BLaER1 treated with 17β-estradiol and CSF1 and Interleukin-3, amounts not matched to agents 10 nM and 100 nM (cell line): ENCODE results near the gene MIR17HG.

ENCODE experiments used
- H3K27ac ChIP-seq, 11 experiments: shearing (Covaris generic); formaldehyde crosslinking; 2 replicates each; pipeline ENCODE4 v1.8.1; 2022
- H3K27me3 ChIP-seq, 11 experiments: shearing (Covaris generic); formaldehyde crosslinking; 2 replicates each; pipeline ENCODE4 v1.8.1; 2022
- H3K36me3 ChIP-seq, 11 experiments: shearing (Covaris generic); formaldehyde crosslinking; 2 replicates each; pipeline ENCODE4 v1.8.1; 2022
- H3K4me1 ChIP-seq, 10 experiments: shearing (Covaris generic); formaldehyde crosslinking; 2 replicates each; pipeline ENCODE4 v1.8.1; 2022
- H3K4me2 ChIP-seq, 11 experiments: shearing (Covaris generic); formaldehyde crosslinking; 2 replicates each; pipeline ENCODE4 v1.8.1; 2022
- H3K4me3 ChIP-seq, 10 experiments: shearing (Covaris generic); formaldehyde crosslinking; 2 replicates each; pipeline ENCODE4 v1.8.1; 2022
- H3K9ac ChIP-seq, 11 experiments: shearing (Covaris generic); formaldehyde crosslinking; 2 replicates each; pipeline ENCODE4 v1.8.1; 2022
- H3K9me3 ChIP-seq, 11 experiments: shearing (Covaris generic); formaldehyde crosslinking; replicated peaks in 1 of 11; 2 replicates each; pipeline ENCODE4 v1.8.1; 2022
- H4K20me1 ChIP-seq, 11 experiments: shearing (Covaris generic); formaldehyde crosslinking; 2 replicates each; pipeline ENCODE4 v1.8.1; 2022
- Cebpa-rat ChIP-seq, 11 experiments: shearing (Covaris generic); IDR thresholded peaks; 2 replicates each; pipeline ENCODE4 v1.8.1; 2022

The MIR17HG gene

DNA sequence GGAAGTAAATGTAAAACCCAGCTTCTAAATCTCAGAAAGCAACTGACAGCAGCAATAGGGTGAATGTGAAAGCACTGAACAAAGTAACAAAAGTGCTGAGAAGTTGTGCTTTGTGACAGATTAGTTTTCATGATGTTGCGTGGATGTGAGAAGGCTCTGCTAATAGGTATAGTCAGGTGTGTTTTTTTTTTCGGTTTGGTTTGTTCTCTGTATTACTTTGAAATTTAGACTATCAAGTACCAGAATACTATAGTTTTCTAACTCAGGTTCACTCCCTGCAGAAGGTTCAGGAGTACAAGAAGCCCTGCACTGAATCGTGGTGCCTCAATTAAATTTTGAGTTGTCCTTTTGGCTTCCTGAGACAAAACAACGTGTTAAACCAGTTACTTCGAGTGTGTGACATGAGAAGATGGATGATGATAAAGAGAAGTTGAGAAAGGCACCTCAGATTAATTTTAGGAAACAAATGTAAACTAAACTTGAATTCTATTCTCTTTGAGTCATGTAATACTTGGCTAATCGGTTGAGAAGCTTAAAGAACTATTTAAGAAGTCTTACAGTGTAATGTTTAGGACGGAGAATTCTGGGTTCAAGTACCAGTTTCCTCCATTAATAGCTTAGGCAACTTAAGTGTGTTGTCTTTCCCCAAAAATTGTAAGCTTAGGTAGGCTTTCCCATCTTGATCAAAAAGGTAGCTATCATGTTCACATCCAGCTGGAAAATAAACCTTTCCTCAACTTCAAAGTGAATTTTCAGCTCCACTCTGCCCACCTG is 10.3 kb downstream of the MIR17HG start:
- peaks cover 0 to 8% (median 2%) of the 10 kb centered on the region in 10 experiments; a peak in 9 of 20 replicates for H3K4me1 ChIP-seq
- H3K9ac ChIP-seq = no peak overlapping the region
- H3K27me3 ChIP-seq = no peaks in the 10 kb centered on the region
- no peak for TF ChIP-seq Cebpa-rat (IDR thresholded peaks at IDR 0.05)
- H3K4me2 ChIP-seq = no peak overlapping the region
- no peak overlapping the region for H3K4me3 ChIP-seq
- peaks cover 6 to 99% (median 81%) of the 10 kb centered on the region in 11 experiments; a peak in 21 of 22 replicates for H4K20me1 ChIP-seq
- no peaks in the 10 kb centered on the region for H3K9me3 ChIP-seq
- no peak overlapping the region; a peak in 1 of 22 replicates for H3K27ac ChIP-seq
- H3K36me3 ChIP-seq = peaks cover 42 to 71% (median 57%) of the 10 kb centered on the region in 11 experiments

DNA sequence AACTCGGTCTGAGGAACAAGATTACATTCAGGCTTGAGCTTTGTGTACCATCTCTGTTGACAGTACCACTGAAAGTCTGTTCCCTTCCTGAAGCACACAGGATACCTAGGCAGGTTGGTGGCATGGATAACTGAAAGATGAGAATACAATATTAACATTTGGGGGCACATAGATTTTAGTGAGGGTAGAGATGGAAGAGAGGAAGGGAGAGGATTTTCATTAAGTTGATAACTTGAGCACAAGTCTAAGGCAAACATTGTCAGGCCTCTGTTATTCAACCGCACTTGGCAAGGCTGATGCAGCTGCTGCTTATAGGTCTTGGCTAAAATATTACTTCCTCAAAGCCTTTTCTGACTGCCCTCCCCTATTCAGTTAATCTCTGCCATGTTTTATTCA is 10.9 kb downstream of the MIR17HG start:
- no peak for TF ChIP-seq Cebpa-rat (IDR thresholded peaks at IDR 0.05)
- Histone ChIP-seq H3K4me3 (no peak overlapping the region), H3K4me1 (peaks cover 0 to 5% (median 0%) of the 10 kb centered on the region in 10 experiments; a peak in 2 of 20 replicates), H3K27ac (no peak overlapping the region; a peak in 1 of 22 replicates), H3K36me3 (peaks cover 36 to 66% (median 51%) of the 10 kb centered on the region in 11 experiments), H3K4me2 (no peak overlapping the region), H3K27me3 (no peaks in the 10 kb centered on the region), H3K9me3 (no peaks in the 10 kb centered on the region), H4K20me1 (peaks cover 3 to 98% (median 75%) of the 10 kb centered on the region in 11 experiments; a peak in 21 of 22 replicates), H3K9ac (no peak overlapping the region)

DNA sequence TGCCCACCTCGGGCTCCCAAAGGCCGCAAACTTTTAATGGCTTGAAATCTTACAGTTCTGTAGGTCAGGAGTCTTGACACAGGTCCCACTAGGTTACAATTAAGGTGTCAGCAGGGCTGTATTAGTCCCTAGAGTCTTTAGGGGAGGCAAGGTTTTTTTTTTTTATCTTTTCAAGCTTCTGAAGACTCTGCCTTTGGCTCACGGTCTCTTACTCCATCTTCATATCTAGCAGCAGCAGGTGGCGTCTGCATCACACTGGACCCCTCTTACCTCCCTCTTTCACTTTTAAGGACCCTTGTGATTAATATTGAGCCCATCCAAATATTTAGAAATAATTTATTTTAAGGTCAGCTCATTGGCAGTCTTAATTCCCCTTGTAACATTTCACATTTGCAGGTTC is 11.6 kb downstream of the MIR17HG start:
- H4K20me1 ChIP-seq = peaks cover 0 to 98% (median 68%) of the 10 kb centered on the region in 11 experiments; a peak in 21 of 22 replicates
- H3K4me2 ChIP-seq = no peak overlapping the region
- peaks cover 29 to 59% (median 44%) of the 10 kb centered on the region in 11 experiments for H3K36me3 ChIP-seq
- TF ChIP-seq Cebpa-rat (IDR thresholded peaks at IDR 0.05) = no peak
- H3K4me3 ChIP-seq = no peak overlapping the region
- H3K9me3 ChIP-seq = no peaks in the 10 kb centered on the region
- H3K27ac ChIP-seq = no peak overlapping the region
- no peaks in the 10 kb centered on the region for H3K27me3 ChIP-seq
- peaks cover 0 to 5% (median 0%) of the 10 kb centered on the region in 10 experiments; a peak in 1 of 20 replicates for H3K4me1 ChIP-seq
- no peak overlapping the region for H3K9ac ChIP-seq

DNA sequence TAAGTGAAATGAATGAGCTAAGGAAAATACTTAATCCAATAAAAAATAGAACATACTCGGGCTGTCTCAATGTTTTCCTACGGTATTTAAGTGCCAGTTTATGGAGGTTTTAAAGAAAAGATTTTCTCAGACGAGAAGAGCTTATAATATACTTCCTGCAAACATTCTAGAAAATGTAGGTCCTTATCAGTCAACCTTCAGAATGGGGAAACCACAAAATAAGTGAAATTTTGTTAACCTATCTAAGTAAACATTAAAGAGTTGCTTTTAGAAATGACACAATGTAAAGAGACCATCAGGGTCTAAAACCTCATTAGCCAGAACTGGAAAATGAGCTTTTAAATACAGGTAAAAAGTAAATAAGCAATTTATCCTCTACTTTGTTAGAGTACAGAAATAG is 12.1 kb downstream of the MIR17HG start:
- no peaks in the 10 kb centered on the region for H3K9me3 ChIP-seq
- H3K36me3 ChIP-seq = peaks cover 24 to 54% (median 38%) of the 10 kb centered on the region in 11 experiments
- no peak overlapping the region for H3K9ac ChIP-seq
- no peak overlapping the region for H3K4me2 ChIP-seq
- peaks cover 0 to 93% (median 63%) of the 10 kb centered on the region in 11 experiments; a peak in 20 of 22 replicates for H4K20me1 ChIP-seq
- no peak overlapping the region for H3K4me3 ChIP-seq
- no peak for TF ChIP-seq Cebpa-rat (IDR thresholded peaks at IDR 0.05)
- no peaks in the 10 kb centered on the region for H3K27me3 ChIP-seq
- no peak overlapping the region for H3K27ac ChIP-seq
- H3K4me1 ChIP-seq = peaks cover 0 to 5% (median 0%) of the 10 kb centered on the region in 10 experiments; a peak in 1 of 20 replicates

DNA sequence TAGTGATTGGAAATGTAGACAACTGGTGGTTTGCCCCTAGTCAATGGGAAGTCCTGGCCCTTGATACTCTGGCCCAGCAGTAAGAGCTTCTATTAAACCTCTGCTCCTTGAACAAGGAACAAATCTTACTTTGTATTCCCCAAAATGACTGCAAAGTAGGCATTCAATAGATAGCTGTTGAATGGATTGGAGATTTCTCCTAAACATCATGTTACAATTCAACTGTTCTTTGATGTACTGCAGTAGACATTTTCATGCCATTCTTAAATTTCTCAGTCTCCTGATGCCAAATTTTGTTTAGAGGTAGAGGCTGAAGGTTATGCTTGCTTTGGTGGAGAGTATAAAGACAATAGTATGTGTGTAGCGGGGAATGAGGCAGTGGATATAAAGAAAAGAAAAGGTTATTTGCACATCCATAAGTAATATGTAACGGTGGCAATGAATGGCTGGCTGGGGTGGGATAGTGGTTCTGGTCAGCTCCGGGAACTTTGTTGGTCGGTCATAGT is 12.8 kb downstream of the MIR17HG start:
- TF ChIP-seq Cebpa-rat (IDR thresholded peaks at IDR 0.05) = no peak
- Histone ChIP-seq H3K9ac (no peak overlapping the region), H3K4me2 (no peak overlapping the region), H3K36me3 (peaks cover 17 to 47% (median 32%) of the 10 kb centered on the region in 11 experiments), H4K20me1 (peaks cover 0 to 87% (median 56%) of the 10 kb centered on the region in 11 experiments; a peak in 20 of 22 replicates), H3K27me3 (no peaks in the 10 kb centered on the region), H3K4me3 (no peak overlapping the region), H3K4me1 (peaks cover 0 to 5% (median 0%) of the 10 kb centered on the region in 10 experiments; a peak in 1 of 20 replicates), H3K27ac (no peak overlapping the region), H3K9me3 (no peaks in the 10 kb centered on the region)

DNA sequence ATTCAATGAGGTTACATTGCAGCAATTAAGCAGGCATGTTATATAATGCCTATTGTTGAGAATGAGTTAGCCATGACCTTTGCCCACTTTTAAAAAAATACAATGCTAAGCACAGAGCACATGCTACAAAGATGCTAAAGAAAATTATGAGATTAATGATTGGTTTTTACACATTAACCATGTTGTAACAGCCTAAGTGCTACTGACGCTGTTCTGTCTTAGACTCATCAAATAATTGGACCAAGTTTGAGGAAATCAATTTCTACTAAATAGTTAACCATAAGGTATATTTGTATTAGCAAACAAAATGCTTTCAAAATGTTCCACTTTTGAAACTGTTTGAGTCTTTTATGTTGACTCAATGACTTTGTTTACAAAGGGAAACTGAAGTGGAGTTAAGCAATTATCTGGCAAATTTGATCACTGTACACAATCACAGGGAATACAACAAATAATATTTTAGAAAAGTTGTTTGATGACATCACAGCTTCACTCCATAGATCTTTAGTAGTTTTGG is 14.3 kb downstream of the MIR17HG start:
- no peak for TF ChIP-seq Cebpa-rat (IDR thresholded peaks at IDR 0.05)
- H3K27me3 ChIP-seq = no peaks in the 10 kb centered on the region
- H3K4me3 ChIP-seq = no peak overlapping the region
- no peak overlapping the region for H3K9ac ChIP-seq
- 0 out of 20 replicates have a peak, but pooled peaks cover 0 to 4% (median 0%) of the 10 kb centered on the region in 10 experiments for H3K4me1 ChIP-seq
- no peak overlapping the region for H3K4me2 ChIP-seq
- H3K27ac ChIP-seq = no peak overlapping the region
- H3K9me3 ChIP-seq = no peaks in the 10 kb centered on the region
- H3K36me3 ChIP-seq = peaks cover 3 to 32% (median 17%) of the 10 kb centered on the region in 11 experiments; a peak in 20 of 22 replicates
- peaks cover 0 to 80% (median 49%) of the 10 kb centered on the region in 11 experiments; a peak in 19 of 22 replicates for H4K20me1 ChIP-seq

DNA sequence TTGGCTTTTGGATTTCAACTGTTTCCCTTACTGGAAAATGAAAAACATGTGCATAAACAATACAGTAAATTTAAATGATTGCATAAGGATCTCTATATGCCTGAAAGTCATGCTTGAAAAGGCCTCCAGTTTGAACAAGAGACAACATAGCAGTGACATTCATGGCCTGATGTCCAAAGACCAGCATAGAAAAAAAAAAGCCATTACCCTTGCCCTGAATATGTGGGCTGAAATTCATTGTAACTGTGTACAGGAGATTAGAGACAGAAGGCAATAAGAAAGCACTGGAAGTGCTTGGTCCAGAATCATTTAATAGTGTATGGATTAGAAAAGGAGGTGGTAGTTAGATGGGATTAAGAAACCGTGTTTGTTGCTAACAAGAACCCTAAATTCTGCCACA is 15.4 kb downstream of the MIR17HG start:
- peaks cover 0 to 21% (median 6%) of the 10 kb centered on the region in 11 experiments; a peak in 13 of 22 replicates for H3K36me3 ChIP-seq
- H3K27me3 ChIP-seq = no peaks in the 10 kb centered on the region
- no peak overlapping the region for H3K4me3 ChIP-seq
- H4K20me1 ChIP-seq = peaks cover 0 to 73% (median 39%) of the 10 kb centered on the region in 11 experiments; a peak in 14 of 22 replicates
- no peak for TF ChIP-seq Cebpa-rat (IDR thresholded peaks at IDR 0.05)
- H3K9ac ChIP-seq = no peak overlapping the region
- H3K27ac ChIP-seq = no peak overlapping the region
- no peak overlapping the region for H3K4me2 ChIP-seq
- H3K4me1 ChIP-seq = 0 out of 20 replicates have a peak, but pooled peaks cover 0 to 4% (median 0%) of the 10 kb centered on the region in 10 experiments
- H3K9me3 ChIP-seq = no peaks in the 10 kb centered on the region

DNA sequence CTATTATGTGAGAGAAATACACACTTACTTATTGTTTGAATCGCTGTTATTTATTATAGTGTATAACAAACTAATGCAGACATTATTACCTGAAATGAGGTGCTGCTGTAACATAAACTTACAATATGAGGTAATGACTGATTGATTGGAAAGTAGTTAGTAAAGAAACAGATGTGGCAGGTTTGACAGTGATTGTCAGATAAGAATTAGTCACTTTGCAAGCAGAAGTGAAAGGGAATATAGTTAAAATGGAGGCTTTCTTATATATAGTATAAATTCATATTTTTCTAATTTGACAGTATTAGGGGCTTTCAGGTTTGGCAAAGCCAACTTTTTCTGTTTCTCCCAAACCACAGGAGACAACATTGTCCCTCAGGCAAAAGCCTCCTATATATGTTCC is 20.6 kb downstream of the MIR17HG start:
- Histone ChIP-seq H3K27ac (no peak overlapping the region), H3K9ac (no peak overlapping the region), H3K27me3 (no peaks in the 10 kb centered on the region), H3K4me2 (no peak overlapping the region), H3K9me3 (no peaks in the 10 kb centered on the region), H4K20me1 (peaks cover 0 to 43% (median 14%) of the 10 kb centered on the region in 11 experiments; a peak in 7 of 22 replicates), H3K4me3 (no peak overlapping the region), H3K36me3 (peaks cover 0 to 2% (median 0%) of the 10 kb centered on the region in 11 experiments; a peak in 1 of 22 replicates), H3K4me1 (peaks cover 0 to 10% (median 0%) of the 10 kb centered on the region in 10 experiments; a peak in 1 of 20 replicates)
- TF ChIP-seq Cebpa-rat (IDR thresholded peaks at IDR 0.05) = no peak
